ENCODE measurements around the gene ALK. TPM values are rescaled to one million over a fixed set of nuclear protein-coding genes. Genes with fewer than 3 reads are reported as not detected.

The ALK gene
- total RNA-seq, 2 donors from 2014 or later = 0.16 to 0.26 TPM

DNA sequence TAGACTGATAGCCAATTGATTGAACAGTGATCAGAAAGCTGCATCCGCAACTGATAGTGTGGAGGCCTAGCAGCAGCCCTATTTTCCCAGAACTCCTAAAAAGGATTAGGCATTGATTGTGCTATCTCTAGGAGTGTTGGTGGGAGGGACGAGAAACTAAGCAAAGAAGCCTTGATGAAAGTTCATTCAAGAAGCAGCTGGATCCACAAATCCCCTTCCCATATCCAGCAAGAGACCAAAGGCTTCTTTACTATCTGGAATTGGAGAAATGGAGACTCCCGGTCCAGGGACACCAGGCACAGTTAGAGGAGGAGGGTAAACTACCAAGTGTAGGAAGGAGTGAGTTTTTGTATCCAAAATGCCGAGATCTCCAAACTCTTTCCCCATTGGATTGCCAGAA, 151.5 kb downstream of the ALK start:
- Histone ChIP-seq H3K4me3 (no peak overlapping the region), H3K9me3 (no peaks in the 10 kb centered on the region), H3K27me3 (no peaks in the 10 kb centered on the region), H3K36me3 (no peaks in the 10 kb centered on the region), H3K4me1 (no peaks in the 10 kb centered on the region), H3K27ac (no peak overlapping the region)
- TF ChIP-seq, protein P1, sequence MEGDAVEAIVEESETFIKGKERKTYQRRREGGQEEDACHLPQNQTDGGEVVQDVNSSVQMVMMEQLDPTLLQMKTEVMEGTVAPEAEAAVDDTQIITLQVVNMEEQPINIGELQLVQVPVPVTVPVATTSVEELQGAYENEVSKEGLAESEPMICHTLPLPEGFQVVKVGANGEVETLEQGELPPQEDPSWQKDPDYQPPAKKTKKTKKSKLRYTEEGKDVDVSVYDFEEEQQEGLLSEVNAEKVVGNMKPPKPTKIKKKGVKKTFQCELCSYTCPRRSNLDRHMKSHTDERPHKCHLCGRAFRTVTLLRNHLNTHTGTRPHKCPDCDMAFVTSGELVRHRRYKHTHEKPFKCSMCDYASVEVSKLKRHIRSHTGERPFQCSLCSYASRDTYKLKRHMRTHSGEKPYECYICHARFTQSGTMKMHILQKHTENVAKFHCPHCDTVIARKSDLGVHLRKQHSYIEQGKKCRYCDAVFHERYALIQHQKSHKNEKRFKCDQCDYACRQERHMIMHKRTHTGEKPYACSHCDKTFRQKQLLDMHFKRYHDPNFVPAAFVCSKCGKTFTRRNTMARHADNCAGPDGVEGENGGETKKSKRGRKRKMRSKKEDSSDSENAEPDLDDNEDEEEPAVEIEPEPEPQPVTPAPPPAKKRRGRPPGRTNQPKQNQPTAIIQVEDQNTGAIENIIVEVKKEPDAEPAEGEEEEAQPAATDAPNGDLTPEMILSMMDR (IDR thresholded peaks at IDR 0.05) = no peak
- DNase-seq (ENCODE audit: low spot score) = no peak

DNA sequence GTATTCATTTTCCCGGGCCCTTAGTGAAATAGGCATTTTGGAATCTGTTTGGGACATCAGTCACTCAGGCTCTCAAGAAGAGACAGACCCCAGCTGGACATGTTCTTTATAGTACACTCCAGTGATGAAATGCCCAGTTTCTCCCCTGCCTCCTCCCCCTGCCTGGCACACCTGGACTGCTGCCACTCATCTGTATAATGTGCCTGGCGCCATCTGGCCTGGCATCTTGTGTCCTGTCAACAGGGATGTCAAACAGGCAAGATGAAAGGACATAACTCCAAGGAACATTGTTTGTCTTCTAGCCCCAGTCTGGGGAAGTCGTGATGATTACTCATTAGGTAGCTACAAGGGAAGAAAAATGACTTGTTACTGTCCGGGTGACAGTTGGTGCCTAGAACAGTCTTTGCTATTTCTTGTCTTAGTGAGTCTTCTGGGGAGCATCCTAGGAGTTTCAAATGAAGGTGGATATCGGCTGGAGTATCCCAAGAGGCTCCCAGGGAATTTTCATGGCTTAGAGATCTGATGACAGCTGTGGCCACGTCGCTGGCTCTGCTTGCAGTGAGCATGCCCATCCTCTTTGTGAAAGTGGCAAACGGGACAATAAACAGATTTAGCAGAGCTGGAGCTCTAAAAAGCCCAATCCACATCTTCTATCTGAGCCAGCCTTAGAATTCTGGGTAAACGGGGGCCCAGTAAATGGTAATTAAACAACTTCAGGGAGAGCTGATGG, 153.6 kb downstream of the ALK start:
- Histone ChIP-seq H3K36me3 (no peaks in the 10 kb centered on the region), H3K9me3 (no peaks in the 10 kb centered on the region), H3K4me1 (no peaks in the 10 kb centered on the region), H3K27me3 (no peaks in the 10 kb centered on the region), H3K27ac (no peak overlapping the region), H3K4me3 (no peak overlapping the region)
- TF ChIP-seq, protein P1 (IDR thresholded peaks at IDR 0.05) = no peak
- no peak for DNase-seq (ENCODE audit: low spot score)

DNA sequence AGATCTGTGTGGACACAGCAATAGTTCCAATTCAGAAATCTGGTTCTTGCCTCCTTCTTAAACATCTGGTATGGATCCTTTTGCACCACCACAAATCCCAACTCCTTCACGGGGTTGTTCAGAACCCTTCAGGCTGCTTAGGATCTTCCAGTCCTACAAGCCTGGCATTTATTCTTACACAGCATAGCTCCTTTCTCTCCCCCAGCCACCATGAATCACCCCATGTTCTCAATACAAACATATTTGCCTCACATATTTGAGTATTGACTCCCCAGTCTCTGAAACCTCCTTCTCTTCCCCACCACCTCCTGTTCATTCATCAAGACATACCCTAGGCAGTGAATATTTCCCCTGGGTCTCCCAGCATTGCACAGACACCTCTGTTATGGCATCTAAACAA, 155.2 kb downstream of the ALK start:
- Histone ChIP-seq H3K27me3 (no peaks in the 10 kb centered on the region), H3K9me3 (no peaks in the 10 kb centered on the region), H3K4me3 (no peak overlapping the region), H3K4me1 (no peaks in the 10 kb centered on the region), H3K27ac (no peak overlapping the region), H3K36me3 (no peaks in the 10 kb centered on the region)
- DNase-seq (ENCODE audit: low spot score) = no peak
- TF ChIP-seq, protein P1 (IDR thresholded peaks at IDR 0.05) = no peak

GRCh38 chr2:29765721-29766120, 155.7 kb downstream of the ALK start:
- H3K4me1 ChIP-seq = no peaks in the 10 kb centered on the region
- H3K36me3 ChIP-seq = no peaks in the 10 kb centered on the region
- DNase-seq (ENCODE audit: low spot score) = no peak
- H3K27me3 ChIP-seq = no peaks in the 10 kb centered on the region
- H3K27ac ChIP-seq = no peak overlapping the region
- H3K4me3 ChIP-seq = no peak overlapping the region
- TF ChIP-seq, protein P1 (IDR thresholded peaks at IDR 0.05) = no peak
- H3K9me3 ChIP-seq = no peaks in the 10 kb centered on the region

DNA sequence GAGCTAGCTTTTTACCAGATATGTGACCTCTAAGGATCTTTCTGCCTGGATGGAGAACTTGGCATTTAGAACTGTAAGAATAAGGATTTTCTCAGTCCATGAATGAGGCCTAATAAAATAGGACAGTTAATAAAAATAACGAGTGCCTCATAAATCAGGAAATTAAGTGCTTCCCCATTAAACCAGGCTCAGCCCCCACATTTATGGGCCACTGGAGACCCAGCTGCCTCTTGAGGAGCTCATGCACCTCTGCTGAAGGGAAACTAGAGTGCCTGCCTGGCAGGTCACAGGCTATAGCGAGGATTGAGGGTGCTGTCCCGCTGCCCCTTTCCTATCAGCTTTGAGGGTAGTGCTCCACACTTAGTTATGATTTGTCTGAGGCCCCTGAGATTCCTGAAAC, 158.0 kb downstream of the ALK start:
- Histone ChIP-seq H3K9me3 (no peaks in the 10 kb centered on the region), H3K27me3 (no peaks in the 10 kb centered on the region), H3K36me3 (no peaks in the 10 kb centered on the region), H3K4me1 (no peaks in the 10 kb centered on the region), H3K27ac (no peak overlapping the region), H3K4me3 (no peak overlapping the region)
- TF ChIP-seq, protein P1 (IDR thresholded peaks at IDR 0.05) = no peak
- DNase-seq (ENCODE audit: low spot score) = no peak

DNA sequence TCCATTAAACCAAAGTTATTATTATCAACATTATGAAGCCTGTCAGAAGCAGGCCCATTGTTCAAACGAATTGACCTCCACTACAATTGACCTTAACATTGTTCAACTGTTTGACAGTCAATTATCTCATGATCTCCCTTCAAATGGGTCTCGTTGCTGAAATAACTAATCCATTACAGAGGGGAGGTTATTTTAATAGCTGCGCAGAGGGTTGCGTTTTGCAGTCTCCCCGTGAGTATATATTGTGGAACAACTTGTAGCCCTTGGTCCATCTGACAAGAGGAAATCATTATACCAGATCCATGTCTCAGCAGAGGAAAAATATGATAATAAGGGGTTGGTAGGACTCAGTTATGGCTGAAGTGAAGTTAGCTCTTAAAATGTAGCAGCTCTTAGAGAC, 159.1 kb downstream of the ALK start:
- Histone ChIP-seq H3K36me3 (no peaks in the 10 kb centered on the region), H3K27ac (no peak overlapping the region), H3K9me3 (no peaks in the 10 kb centered on the region), H3K4me1 (no peaks in the 10 kb centered on the region), H3K27me3 (no peaks in the 10 kb centered on the region), H3K4me3 (no peak overlapping the region)
- TF ChIP-seq, protein P1 (IDR thresholded peaks at IDR 0.05) = no peak
- DNase-seq (ENCODE audit: low spot score) = no peak

Data from right atrium auricular region (tissue), 2 donors.